ENCODE measurements around the gene SLC12A4.

- TF ChIP-seq EZH2 (IDR thresholded peaks at IDR 0.05; ENCODE audit: low read length, unreplicated experiment): no peak
- no peak for TF ChIP-seq CTCF (conservative IDR thresholded peaks at IDR 0.05; ENCODE audit: low read depth, low read length)
These were observed 33.4 kb downstream of the SLC12A4 start for GRCh38 chr16:67935101-67935401.

Measured in PC-3 (cell line).